ENCODE measurements around the gene NRL.

GRCh38 chr14:24093207-24093900 lies 21.4 kb downstream of the NRL start:
- TF ChIP-seq EZH2 (IDR thresholded peaks at IDR 0.05) (no peak), POLR2AphosphoS5 (IDR thresholded peaks at IDR 0.05; ENCODE audit: borderline replicate concordance, low read depth, low read length) (no peak), FOXP2 (optimal IDR thresholded peaks at IDR 0.05; ENCODE audit: control extremely low read depth, extremely low read length, insufficient read depth) (no peak)

Data from SK-N-MC (cell line).